Left lung (tissue), 10 donors: ENCODE measurements around the gene ADAMTS17. TPM values are rescaled to one million over a fixed set of nuclear protein-coding genes. Genes with fewer than 3 reads are reported as not detected.

Experiments
- ATAC-seq: fragments of 200-7000 bp; cut with Tn5 transposase; one replicate; pipeline ENCODE4 v1.9.1; 2020; ENCODE audit warnings: moderate library complexity
- DNase-seq, 4 donors: peaks; one replicate each; pipeline ENCODE4 v3.0.0-alpha.2; 2013 to 2020
- H3K27ac ChIP-seq, 2 donors: fragments of 200-600 bp; sonication (generic) in 1 of 2; one replicate each; pipeline versions ENCODE4 v1.5.0 to v1.8.0; 2020 to 2021
- H3K27me3 ChIP-seq, 2 donors: fragments of 200-600 bp; sonication (generic) in 1 of 2; one replicate each; pipeline versions ENCODE4 v1.5.0 to v1.8.0; 2020 to 2021
- H3K36me3 ChIP-seq, 2 donors: fragments of 200-600 bp; sonication (generic) in 1 of 2; one replicate each; pipeline versions ENCODE4 v1.5.0 to v1.8.0; 2020 to 2021
- H3K4me1 ChIP-seq, 2 donors: fragments of 200-600 bp; one replicate each; pipeline ENCODE4 v1.8.0; 2021
- H3K4me3 ChIP-seq, 2 donors: fragments of 200-600 bp; sonication (generic) in 1 of 2; one replicate each; pipeline versions ENCODE4 v1.5.0 to v1.8.0; 2020 to 2021; ENCODE audit warnings: mild to moderate bottlenecking in 1 of 2
- H3K9me3 ChIP-seq, 2 donors: fragments of 200-600 bp; sonication (generic) in 1 of 2; one replicate each; pipeline versions ENCODE4 v1.5.0 to v1.8.0; 2020 to 2021
- intact Hi-C, 2 donors: fragments of 100-400 bp; cut with DNase I; formaldehyde crosslinking; loops; one replicate each; pipeline versions ENCODE4 v1.11.2 to v1.14.2; 2022
- polyA plus RNA-seq, 6 donors: library from polyadenylated mRNA; unstranded; fragments of 120-200 nt; gene quantifications; one replicate each; pipeline ENCODE4 v1.2.1, GENCODE V29; 2013; ENCODE audit not compliant: insufficient read length in 6 of 6
- total RNA-seq, 2 donors: library from RNA; stranded (reverse); fragmentation: NEBNext Ultra II Directional; extraction: Animal tissue kit (Norgen Biotek cat#: 25700); gene quantifications; one replicate each; pipeline ENCODE4 v1.2.1, GENCODE V29; 2021
- TF ChIP-seq, protein P1 (sequence below), 2 donors: fragments of 200-600 bp; sonication (generic) in 1 of 2; IDR thresholded peaks; one replicate each; pipeline versions ENCODE4 v1.5.0 to v1.8.0; 2021; ENCODE audit warnings: antibody characterized with exemption in 2 of 2
- donor health status: DM: no; HTN: yes; CAD: no.
- donor health status: DM: no; HTN: no; CAD: no.

ADAMTS17 gene
- total and polyA plus RNA-seq, 8 donors = 2.0 to 3.9 (median 3.4) TPM

DNA sequence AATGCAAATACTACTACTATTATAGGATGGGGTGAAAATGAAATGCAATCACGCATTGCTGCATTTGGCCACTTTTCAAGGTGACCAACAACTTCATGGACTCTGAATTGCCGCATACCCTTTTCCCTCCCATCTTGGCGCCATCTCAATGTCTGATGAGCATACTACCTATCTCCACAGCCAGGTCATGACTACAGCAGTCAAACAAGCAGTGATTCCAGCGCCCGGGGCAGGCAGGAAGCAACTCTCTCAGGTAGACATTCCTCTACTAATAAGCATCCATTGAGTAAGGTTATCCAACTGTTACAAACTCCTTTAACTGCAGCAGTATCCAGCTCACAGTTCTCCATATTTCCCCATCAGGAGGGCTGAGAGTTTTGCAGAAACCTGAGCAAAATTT is 155.4 kb downstream of the ADAMTS17 start:
- no peaks in the 10 kb centered on the region for H3K9me3 ChIP-seq
- DNase-seq = no peak
- intact Hi-C loops = no loop called here
- H3K27ac ChIP-seq = no peak overlapping the region
- TF ChIP-seq, protein P1, sequence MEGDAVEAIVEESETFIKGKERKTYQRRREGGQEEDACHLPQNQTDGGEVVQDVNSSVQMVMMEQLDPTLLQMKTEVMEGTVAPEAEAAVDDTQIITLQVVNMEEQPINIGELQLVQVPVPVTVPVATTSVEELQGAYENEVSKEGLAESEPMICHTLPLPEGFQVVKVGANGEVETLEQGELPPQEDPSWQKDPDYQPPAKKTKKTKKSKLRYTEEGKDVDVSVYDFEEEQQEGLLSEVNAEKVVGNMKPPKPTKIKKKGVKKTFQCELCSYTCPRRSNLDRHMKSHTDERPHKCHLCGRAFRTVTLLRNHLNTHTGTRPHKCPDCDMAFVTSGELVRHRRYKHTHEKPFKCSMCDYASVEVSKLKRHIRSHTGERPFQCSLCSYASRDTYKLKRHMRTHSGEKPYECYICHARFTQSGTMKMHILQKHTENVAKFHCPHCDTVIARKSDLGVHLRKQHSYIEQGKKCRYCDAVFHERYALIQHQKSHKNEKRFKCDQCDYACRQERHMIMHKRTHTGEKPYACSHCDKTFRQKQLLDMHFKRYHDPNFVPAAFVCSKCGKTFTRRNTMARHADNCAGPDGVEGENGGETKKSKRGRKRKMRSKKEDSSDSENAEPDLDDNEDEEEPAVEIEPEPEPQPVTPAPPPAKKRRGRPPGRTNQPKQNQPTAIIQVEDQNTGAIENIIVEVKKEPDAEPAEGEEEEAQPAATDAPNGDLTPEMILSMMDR (IDR thresholded peaks at IDR 0.05) = no peak
- no peaks in the 10 kb centered on the region for H3K27me3 ChIP-seq
- H3K4me3 ChIP-seq = no peak overlapping the region
- H3K4me1 ChIP-seq = no peaks in the 10 kb centered on the region
- no peaks in the 10 kb centered on the region for H3K36me3 ChIP-seq
- ATAC-seq = no peak

DNA sequence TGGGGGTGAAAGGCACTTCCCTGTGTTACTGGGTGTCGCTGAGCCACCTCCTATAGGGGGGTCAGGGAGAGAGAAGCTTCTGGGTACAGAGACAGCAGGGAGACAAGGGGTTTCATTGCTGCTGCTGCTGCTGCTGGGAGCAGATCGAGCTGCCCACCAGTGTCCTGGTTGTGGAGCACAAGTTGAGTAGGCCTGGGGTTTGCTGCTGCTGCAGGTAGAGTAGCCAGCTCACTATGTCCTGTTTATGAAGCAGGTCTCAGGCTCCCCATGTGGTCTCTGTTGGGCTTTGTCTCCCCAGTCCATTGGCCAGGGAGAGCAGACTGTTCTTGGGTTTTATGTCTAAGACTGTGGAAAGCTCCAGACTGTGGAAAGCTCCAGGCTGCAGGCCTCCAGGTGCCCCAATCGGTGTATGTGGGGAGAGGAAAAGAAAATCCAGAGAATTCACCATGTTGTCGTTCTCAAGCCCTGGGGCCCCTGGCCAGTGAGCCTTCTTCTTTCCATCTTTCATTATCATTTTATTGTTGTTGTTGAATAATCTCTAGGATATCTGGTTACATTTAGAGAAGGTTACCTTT is 157.8 kb downstream of the ADAMTS17 start:
- Histone ChIP-seq H3K27me3 (no peaks in the 10 kb centered on the region), H3K36me3 (no peaks in the 10 kb centered on the region), H3K27ac (no peak overlapping the region), H3K4me1 (no peaks in the 10 kb centered on the region), H3K9me3 (peaks cover 0 to 2% of the 10 kb centered on the region in 2 donors), H3K4me3 (no peak overlapping the region)
- no peak for ATAC-seq
- TF ChIP-seq, protein P1 (IDR thresholded peaks at IDR 0.05) = no peak
- intact Hi-C loops = no loop called here
- DNase-seq = no peak

DNA sequence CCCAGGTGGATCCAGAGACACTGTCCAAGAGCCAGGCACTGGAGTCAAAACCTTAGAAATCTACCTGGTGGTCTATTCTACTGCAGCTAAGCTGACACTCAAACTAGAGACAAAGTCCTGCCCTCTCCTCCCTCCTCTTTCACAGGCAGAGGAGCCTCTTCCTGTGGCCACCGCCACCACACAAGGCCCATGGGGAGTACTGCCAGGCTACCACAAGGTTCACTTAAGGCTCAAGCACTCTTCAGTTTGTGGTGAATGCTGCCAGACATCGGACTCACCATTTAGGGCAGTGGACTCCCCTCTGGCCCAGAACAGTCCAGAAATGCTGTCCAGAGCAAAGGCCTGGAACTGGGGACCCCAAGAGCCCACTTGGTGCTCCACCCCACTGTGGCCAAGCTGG is 160.9 kb downstream of the ADAMTS17 start:
- H3K27me3 ChIP-seq = no peaks in the 10 kb centered on the region
- no peak overlapping the region for H3K4me3 ChIP-seq
- ATAC-seq (no peak), DNase-seq (no peak)
- H3K27ac ChIP-seq = no peak overlapping the region
- no peaks in the 10 kb centered on the region for H3K4me1 ChIP-seq
- intact Hi-C loops = no loop called here
- H3K9me3 ChIP-seq = peaks cover 0 to 5% of the 10 kb centered on the region in 2 donors
- H3K36me3 ChIP-seq = no peaks in the 10 kb centered on the region
- TF ChIP-seq, protein P1 (IDR thresholded peaks at IDR 0.05) = no peak

DNA sequence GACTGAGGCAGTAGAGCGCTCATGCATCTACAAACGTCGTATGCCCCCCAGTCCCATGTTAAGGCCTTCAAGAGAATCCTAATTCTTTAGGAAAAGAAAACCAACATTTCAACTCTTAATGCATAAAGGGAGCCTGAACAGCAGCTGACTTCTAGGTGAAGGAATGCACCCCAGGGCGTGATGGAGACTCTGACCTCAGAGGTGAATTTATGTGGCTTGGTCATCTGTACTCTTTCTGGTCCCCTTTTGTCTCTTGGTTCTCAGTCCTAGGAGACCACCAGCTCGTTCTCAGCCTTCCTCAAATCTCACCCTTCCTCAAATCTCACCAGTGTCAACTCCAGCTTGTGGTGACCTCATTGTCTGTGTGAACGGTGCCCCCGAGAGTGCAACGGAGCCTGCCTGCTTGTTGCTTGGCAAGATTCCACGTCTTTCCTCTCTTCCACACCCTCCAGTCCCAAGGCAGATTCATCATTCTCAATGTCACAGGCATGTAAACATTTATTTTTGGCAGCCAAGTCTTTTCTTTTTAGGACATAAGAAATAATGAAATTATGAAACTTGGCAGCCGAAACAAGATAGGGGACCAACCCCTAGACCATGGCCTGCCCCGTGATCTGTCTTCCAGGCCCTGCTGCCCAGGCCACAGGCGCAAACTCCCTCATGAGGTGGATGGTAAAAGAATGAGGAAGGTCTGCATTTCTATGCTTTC is 166.2 kb downstream of the ADAMTS17 start:
- Histone ChIP-seq H3K27ac (no peak overlapping the region), H3K36me3 (no peaks in the 10 kb centered on the region), H3K4me1 (no peaks in the 10 kb centered on the region), H3K9me3 (peaks cover 0 to 47% of the 10 kb centered on the region in 2 donors), H3K4me3 (no peak overlapping the region), H3K27me3 (no peaks in the 10 kb centered on the region)
- TF ChIP-seq, protein P1 (IDR thresholded peaks at IDR 0.05) = no peak
- ATAC-seq (no peak), DNase-seq (no peak)
- intact Hi-C loops = no loop called here

DNA sequence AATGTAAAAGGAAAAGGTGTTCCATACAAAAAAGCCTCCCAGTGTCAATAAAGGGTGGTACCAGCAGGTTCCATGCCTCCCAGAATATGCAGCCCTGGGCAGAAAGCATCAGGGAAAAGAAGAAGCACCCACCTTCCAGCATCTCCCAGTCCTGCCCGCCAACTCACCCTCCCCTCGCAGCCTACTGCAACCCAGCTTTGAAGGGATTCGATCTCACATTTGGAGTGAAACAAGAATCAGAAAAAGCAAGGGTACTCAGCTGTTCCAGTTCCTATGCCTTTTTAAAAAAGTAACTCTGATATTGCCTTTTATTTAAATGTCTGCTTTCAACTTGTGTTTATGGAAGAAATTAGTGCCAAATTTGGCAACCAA is 166.9 kb downstream of the ADAMTS17 start:
- ATAC-seq = no peak
- H3K27me3 ChIP-seq = no peaks in the 10 kb centered on the region
- DNase-seq = no peak
- H3K4me3 ChIP-seq = no peak overlapping the region
- no peaks in the 10 kb centered on the region for H3K4me1 ChIP-seq
- peaks cover 0 to 47% of the 10 kb centered on the region in 2 donors for H3K9me3 ChIP-seq
- intact Hi-C loops = no loop called here
- no peaks in the 10 kb centered on the region for H3K36me3 ChIP-seq
- TF ChIP-seq, protein P1 (IDR thresholded peaks at IDR 0.05) = no peak
- no peak overlapping the region for H3K27ac ChIP-seq
